Rectal smooth muscle tissue (tissue), 1 donor: Measurements from ENCODE around the gene ZBTB44.

ENCODE experiments used
- H3K27ac ChIP-seq: one replicate; pipeline ENCODE4 v1.7.0; 2013; ENCODE audit warnings: low read depth, low read length, inconsistent platforms
- H3K27me3 ChIP-seq: one replicate; pipeline ENCODE4 v1.7.0; 2013; ENCODE audit warnings: low read length; ENCODE audit not compliant: control insufficient read depth, insufficient read depth
- H3K36me3 ChIP-seq: one replicate; pipeline ENCODE4 v1.7.0; 2013; ENCODE audit warnings: low read length; ENCODE audit not compliant: control insufficient read depth, insufficient read depth
- H3K4me1 ChIP-seq: one replicate; pipeline ENCODE4 v1.7.0; 2013; ENCODE audit warnings: low read length; ENCODE audit not compliant: control insufficient read depth, insufficient read depth
- H3K4me3 ChIP-seq: one replicate; pipeline ENCODE4 v1.7.0; 2013; ENCODE audit warnings: low read length
- H3K9ac ChIP-seq: one replicate; pipeline ENCODE4 v1.7.0; 2013; ENCODE audit warnings: low read length

ZBTB44 gene

DNA sequence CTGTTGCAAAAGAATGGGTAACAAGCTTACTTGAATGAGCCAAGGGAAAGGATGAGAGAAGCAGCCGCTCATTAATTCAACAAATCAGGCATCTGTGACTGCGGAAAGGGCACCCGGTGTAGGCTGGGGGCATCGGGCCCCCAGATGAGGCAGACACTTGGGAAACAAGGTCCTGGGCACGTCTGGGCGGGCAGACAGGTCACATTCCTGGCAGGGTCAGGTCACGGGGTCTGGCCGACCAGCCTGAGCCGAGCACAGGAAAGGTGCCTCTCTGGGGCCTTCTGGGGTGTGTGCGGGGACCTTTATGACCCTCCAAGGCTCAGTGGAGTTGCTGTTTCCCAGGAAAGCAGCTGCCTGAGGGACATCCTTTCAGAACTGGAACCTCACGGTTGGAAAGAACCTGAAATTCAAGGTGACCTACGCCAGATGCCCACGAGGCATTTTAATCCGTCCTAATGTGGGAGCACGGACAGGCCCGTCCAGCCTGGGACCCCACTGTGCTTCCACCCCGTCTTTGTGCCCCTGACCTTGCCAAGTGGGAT, 98.1 kb downstream of the ZBTB44 start:
- Histone ChIP-seq H3K4me1 (no peaks in the 10 kb centered on the region), H3K27me3 (peaks cover 2% of the 10 kb centered on the region), H3K9ac (no peak overlapping the region), H3K36me3 (peaks cover 4% of the 10 kb centered on the region), H3K4me3 (no peak overlapping the region), H3K27ac (no peak overlapping the region)

DNA sequence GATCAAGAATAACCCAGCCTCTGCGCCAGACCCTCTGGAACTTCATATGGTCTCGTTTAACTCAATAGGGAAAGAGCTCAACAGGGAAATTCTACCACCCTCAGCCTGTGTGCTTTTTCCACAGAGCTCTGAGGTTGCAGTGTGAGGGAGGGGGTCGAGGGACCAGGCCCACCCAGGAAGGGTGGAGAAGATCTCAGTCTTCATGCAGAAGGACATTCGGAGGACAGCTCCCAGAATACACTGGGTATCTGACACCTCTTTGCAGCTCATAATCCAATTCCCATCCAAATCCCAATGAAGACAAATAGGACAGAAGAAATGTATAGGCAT, 98.5 kb downstream of the ZBTB44 start:
- H3K27ac ChIP-seq: no peak overlapping the region

DNA sequence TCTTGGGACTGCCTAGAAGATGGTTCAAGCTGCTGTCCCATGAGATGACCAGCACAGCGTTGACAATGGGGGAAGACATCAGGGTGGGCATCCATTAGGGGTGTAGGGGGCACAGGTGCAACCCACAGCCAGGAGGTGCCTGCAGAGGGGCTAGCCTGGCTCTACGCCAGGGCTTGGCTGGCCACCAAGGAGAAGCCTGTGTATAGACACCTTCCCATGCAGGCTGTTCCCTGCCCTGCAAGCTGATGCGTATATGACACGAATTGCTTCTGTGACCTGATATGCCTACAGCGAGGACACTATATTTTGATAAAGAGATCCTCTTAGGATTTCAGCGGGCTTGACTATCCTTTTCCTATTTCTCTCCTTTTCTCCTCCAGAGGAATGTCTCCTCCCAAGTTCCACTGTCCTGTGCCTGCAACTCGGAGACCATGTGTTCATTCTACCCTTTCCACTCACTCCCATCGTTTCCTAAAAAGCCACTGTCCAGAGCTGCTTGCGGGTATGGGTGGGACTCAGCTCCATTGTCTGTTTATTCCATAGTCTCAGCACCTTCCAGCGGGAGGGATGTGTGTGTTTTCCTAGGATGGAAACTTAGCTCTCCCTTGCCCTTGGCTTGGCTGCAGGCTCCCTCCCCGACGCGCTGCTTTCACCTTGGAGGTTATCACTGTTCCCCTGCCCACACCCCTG, 99.0 kb downstream of the ZBTB44 start:
- H3K4me1 ChIP-seq: no peaks in the 10 kb centered on the region
- no peak overlapping the region for H3K9ac ChIP-seq
- H3K36me3 ChIP-seq: peaks cover 4% of the 10 kb centered on the region
- H3K27me3 ChIP-seq: peaks cover 2% of the 10 kb centered on the region
- H3K4me3 ChIP-seq: no peak overlapping the region
- H3K27ac ChIP-seq: no peak overlapping the region

More for the DNA sequence above, 98.5 kb downstream of the ZBTB44 start:
- H3K9ac ChIP-seq: no peak overlapping the region
- no peaks in the 10 kb centered on the region for H3K4me1 ChIP-seq
- H3K27me3 ChIP-seq: peaks cover 2% of the 10 kb centered on the region
- peaks cover 4% of the 10 kb centered on the region for H3K36me3 ChIP-seq
- H3K4me3 ChIP-seq: no peak overlapping the region

DNA sequence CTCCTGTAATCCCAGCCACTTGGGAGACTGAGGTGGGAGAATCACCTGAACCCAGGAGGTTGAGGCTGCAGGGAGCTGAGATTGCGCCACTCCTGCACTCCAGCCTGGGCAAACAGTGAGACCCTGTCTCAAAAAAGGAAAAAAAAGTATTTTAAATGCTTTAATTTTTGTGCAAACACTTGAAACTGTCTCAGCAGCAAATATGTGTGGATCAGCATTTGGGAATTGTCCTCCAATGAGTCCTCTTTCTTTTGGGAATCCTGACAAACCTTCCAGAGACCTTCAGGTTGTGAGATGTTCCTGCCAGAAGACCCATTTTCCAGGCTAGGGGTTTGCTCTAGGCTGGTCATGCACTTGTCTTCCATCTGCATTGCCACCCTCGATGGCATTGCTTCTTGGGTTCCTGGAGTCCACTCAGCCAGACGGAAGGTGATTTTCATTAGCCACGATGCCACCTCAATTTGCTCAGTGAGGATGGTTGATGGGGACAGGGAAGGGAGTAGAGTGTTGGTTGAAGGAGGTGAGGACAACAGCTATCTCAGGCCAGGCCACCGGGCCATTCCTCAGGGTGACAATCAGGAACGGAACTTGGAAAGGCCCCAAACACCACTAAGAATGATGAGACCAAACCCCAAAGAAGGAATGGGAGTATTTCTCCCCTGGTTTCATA, 99.7 kb downstream of the ZBTB44 start:
- H3K4me3 ChIP-seq: no peak overlapping the region
- H3K9ac ChIP-seq: no peak overlapping the region
- no peaks in the 10 kb centered on the region for H3K4me1 ChIP-seq
- H3K27me3 ChIP-seq: peaks cover 2% of the 10 kb centered on the region
- H3K27ac ChIP-seq: no peak overlapping the region
- H3K36me3 ChIP-seq: peaks cover 4% of the 10 kb centered on the region

DNA sequence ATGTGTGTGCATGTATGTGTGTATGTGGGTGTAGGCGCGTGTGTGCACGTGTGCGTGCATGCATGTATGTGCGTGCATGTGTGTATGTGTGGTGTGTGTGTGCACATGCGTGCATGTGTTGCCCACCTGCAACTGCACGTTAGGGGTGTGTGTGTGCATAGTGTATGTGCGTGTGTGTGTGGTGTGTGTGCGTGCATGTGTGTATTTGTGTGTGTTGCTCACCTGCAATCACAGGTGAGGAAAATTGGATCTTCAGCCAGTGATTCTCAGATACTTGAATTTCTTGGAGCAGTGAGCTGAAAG, 100.8 kb downstream of the ZBTB44 start:
- H3K36me3 ChIP-seq: peaks cover 4% of the 10 kb centered on the region
- peaks cover 2% of the 10 kb centered on the region for H3K27me3 ChIP-seq
- H3K9ac ChIP-seq: no peak overlapping the region
- no peaks in the 10 kb centered on the region for H3K4me1 ChIP-seq
- H3K27ac ChIP-seq: no peak overlapping the region
- H3K4me3 ChIP-seq: no peak overlapping the region

DNA sequence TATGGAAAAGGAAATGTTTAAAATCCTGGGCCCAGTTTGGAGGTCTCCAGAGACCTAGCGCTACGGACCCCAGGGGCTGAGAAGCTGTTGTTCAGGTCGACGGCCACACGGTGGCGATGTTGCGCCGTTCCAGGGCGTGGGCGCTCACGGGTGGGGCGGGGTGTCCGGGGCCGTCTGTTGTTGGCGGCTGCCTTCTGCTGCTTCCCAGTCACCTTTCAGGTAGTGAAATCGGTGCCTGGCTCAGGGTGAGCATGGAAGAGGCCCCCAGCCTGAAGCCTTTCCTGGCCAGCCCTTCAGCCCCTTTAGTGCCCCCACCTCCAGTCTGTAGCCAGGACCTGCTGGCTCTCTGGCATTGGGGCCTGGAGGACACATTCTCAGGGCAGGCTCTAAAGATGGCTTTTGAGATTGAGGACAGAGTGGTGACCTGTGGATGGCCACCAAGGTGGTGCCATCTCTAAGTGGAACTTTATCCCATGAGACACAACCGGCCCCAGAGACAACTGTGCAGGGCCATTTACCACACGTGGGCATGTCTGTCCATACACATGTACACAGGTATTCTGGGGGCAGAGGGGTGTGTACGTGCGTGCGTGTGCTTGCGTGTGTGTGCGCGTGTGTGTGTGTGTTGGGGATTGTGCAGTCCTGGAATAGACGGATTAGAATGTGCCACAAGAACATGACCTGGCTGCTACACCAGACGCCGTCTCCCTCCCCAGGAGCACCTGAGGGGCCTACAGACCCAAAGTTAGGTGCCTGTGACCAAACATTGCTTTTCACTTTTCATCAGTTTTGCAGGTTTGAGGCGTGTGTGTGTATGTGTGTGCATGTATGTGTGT, 101.4 kb downstream of the ZBTB44 start:
- peaks cover 2% of the 10 kb centered on the region for H3K27me3 ChIP-seq
- H3K4me3 ChIP-seq: no peak overlapping the region

DNA sequence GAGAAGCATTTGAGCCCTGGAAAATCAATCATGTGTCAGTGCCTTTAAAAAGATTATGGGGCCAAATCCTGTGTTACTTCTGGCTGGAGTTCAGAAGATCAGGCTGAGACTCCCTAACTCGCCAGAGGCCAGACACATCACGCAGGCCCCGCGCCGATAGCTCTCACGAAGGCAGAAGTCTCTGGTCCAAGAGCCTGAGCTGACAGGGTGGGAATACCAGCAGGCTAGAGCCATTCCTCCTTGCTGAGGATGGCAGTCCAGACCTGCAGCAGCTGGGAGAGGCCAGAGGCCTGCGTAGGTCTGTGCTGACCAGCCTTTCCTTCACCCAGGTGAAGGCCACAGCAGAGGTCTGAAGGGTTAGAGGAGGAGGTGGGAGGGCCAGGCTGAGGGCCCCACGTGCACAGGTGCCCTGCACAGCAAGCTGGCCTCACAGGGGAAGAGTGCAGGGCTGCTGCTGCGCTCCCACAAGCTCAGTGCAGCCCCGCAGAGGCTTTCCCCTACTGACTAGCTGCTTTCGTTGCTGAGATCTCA, 102.2 kb downstream of the ZBTB44 start:
- H3K9ac ChIP-seq: no peak overlapping the region

More for the DNA sequence above, 101.4 kb downstream of the ZBTB44 start:
- peaks cover 4% of the 10 kb centered on the region for H3K36me3 ChIP-seq
- no peak overlapping the region for H3K27ac ChIP-seq
- no peaks in the 10 kb centered on the region for H3K4me1 ChIP-seq
- H3K9ac ChIP-seq: no peak overlapping the region

DNA sequence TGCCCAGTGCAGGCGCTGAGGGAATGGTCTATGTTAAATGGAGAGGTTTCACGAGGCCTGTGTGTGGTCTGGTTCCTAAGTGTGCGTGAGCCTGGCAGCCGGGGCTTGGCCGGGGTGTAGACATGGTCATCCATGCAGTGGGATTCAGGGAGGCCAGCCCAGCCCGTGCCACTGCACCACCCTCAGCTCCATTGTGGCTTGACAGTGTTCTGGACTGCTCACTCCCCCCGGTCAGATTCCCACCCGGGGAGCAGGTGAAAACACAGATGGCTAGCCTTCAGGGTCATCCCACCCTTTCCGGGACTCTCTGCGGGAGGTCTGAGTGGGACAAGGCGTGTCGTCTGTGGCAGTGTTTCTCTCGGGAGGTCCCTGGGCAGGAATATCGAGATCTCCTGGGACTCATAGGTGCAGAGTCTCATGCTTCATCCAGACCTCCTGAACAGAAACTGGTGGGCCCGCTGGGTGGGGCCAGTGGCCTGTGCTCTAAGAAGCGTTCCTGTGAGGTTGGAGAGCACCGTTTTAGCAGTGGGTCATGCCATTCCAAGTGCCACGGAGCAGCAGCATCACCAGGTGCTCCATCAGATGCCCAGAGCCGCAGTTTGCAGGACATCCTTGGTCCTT, 102.8 kb downstream of the ZBTB44 start:
- Histone ChIP-seq H3K36me3 (peaks cover 4% of the 10 kb centered on the region), H3K4me3 (no peak overlapping the region), H3K4me1 (no peaks in the 10 kb centered on the region), H3K9ac (no peak overlapping the region), H3K27ac (no peak overlapping the region), H3K27me3 (no peaks in the 10 kb centered on the region)

More for the DNA sequence above, 102.2 kb downstream of the ZBTB44 start:
- no peak overlapping the region for H3K27ac ChIP-seq
- peaks cover 2% of the 10 kb centered on the region for H3K27me3 ChIP-seq
- no peaks in the 10 kb centered on the region for H3K4me1 ChIP-seq
- peaks cover 4% of the 10 kb centered on the region for H3K36me3 ChIP-seq
- no peak overlapping the region for H3K4me3 ChIP-seq

DNA sequence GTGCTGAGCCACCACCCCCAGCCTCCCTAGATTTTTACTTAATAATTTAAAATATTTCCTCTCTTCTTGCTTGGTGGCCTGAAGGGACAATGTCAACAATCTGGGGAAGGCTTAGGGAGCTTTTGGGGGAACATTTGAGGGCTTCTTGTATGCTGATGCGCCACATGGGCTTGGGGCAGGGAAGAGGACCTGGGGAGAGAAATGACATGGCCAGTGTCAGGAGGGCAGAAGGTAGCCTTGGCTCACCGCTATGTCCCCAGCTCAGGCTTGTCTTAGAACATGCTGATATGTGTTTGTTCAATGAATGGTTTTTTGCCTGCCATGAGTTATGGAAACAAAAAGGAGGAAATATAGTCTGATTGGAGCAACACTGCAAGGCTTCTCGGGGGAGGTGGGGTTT, 103.6 kb downstream of the ZBTB44 start:
- no peak overlapping the region for H3K9ac ChIP-seq
- H3K27me3 ChIP-seq: no peaks in the 10 kb centered on the region
- no peak overlapping the region for H3K4me3 ChIP-seq
- peaks cover 4% of the 10 kb centered on the region for H3K36me3 ChIP-seq
- no peaks in the 10 kb centered on the region for H3K4me1 ChIP-seq
- H3K27ac ChIP-seq: no peak overlapping the region

DNA sequence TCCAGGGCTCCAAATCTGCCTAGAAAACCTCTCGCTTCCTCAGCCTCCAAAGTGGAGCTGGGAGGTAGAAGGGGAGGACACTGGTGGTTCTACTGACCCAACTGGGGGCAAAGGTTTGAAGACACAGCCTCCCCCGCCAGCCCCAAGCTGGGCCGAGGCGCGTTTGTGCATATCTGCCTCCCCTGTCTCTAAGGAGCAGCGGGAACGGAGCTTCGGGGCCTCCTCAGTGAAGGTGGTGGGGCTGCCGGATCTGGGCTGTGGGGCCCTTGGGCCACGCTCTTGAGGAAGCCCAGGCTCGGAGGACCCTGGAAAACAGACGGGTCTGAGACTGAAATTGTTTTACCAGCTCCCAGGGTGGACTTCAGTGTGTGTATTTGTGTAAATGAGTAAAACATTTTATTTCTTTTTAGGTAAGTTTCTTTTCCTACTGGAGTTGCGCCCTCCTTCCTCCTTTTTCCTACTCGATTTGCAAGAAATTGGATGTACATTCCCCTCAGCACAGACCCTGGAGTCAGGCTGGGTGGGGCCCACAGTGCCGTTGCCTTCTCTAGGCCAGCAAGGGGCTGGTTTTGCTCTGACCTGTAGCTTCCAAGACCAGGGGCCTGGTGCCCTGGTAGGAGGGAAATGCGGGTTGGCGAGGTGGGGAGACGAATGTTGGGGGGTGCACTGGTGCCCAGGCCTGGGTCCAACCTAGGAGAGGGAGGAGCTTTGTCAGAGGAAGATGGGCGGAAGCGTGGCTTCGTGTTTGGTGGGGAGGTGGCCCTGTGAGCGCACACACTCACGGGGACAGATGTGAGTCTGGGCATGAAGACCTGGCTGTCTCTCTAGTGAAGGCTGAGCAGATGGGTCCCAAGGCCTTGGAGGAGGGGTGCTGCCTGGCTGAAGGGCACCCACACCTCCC, 104.5 kb downstream of the ZBTB44 start:
- no peak overlapping the region for H3K4me3 ChIP-seq
- H3K9ac ChIP-seq: no peak overlapping the region
- peaks cover 4% of the 10 kb centered on the region for H3K36me3 ChIP-seq
- no peak overlapping the region for H3K27ac ChIP-seq
- no peaks in the 10 kb centered on the region for H3K27me3 ChIP-seq
- no peaks in the 10 kb centered on the region for H3K4me1 ChIP-seq

DNA sequence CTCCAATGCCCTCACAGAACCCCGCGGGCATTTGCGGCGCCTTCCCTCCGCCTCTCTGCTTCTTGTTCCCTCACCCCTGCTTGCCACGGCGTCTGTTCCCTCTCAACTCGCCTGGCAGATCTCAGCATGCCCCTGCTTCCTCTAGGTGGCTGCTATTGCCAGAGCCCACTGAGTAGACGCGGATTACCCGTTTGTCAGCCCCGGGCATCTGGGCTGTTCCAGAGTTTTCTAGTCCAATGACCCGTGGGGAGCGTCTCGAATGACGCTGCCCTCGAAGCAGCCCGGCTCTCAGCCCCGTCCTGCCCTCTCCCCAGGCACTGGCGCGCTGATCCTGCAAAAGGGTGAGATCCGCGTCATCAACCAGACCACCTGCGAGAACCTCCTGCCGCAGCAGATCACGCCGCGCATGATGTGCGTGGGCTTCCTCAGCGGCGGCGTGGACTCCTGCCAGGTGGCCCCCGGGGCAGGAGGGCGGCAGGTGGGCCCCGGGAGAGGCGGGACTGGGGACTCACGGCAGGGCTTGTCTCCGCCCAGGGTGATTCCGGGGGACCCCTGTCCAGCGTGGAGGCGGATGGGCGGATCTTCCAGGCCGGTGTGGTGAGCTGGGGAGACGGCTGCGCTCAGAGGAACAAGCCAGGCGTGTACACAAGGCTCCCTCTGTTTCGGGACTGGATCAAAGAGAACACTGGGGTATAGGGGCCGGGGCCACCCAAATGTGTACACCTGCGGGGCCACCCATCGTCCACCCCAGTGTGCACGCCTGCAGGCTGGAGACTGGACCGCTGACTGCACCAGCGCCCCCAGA, 105.4 kb downstream of the ZBTB44 start:
- no peaks in the 10 kb centered on the region for H3K27me3 ChIP-seq
- peak overlapping the region; percentile 42 for H3K27ac ChIP-seq
- no peaks in the 10 kb centered on the region for H3K4me1 ChIP-seq
- no peak overlapping the region for H3K9ac ChIP-seq
- peaks cover 4% of the 10 kb centered on the region for H3K36me3 ChIP-seq
- H3K4me3 ChIP-seq: no peak overlapping the region
